Dermis lymphatic vessel endothelial cell (primary cell): ENCODE data around the gene TMEM9. TPM values are rescaled to one million over a fixed set of nuclear protein-coding genes. Genes with fewer than 3 reads are reported as not detected.

ENCODE experiments used
- total RNA-seq: library from RNA; depleted of rRNA; stranded (reverse); fragments of >200 nt; gene quantifications from 2 replicates; pipeline ENCODE4 v1.2.1, GENCODE V29; 2014

TMEM9 gene
- total RNA-seq = 51.9 and 58.8 TPM in 2 replicates

DNA sequence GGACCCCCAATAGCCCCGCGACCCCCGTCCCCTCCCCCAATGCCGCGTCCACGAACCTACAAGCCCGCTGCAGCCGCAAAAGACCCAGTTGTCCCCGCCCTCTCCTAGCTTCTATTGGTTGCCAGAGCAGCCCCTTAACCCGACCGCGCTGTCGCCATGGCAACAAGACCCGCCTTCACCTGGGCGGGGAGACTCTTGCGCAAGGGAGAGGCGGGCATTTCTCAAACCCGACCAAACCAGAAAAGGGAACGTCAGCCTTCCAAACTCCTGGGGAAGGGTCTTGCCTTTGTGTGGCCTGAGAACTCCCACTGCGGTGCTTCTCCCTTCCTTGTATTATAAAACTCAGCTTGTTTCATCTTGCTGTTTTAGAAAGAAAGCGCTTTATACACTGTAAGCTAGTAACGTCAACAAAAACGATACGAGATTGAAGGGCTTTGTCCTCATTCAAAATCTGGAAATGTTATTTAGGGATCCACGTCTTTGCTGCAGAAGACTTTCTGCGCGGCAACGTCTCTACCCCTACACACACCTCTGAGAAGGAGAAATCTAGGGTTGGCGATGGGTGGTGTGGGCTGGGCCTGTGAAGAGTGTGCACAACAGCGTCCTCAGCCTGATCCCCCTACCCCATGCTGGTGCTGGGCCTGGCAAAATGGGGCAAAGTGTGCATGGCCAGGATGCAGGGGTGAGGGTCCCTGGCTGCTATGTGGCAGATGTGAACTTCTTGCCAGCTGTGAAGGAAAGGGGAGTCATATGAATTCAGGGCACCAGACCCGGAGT, at the start of gene TMEM9:
Gene TMEM9, minus strand, starts transcription at position 86 of the 777 bp plus-strand sequence. CDS start 551 bp downstream, outside the sequence.

DNA sequence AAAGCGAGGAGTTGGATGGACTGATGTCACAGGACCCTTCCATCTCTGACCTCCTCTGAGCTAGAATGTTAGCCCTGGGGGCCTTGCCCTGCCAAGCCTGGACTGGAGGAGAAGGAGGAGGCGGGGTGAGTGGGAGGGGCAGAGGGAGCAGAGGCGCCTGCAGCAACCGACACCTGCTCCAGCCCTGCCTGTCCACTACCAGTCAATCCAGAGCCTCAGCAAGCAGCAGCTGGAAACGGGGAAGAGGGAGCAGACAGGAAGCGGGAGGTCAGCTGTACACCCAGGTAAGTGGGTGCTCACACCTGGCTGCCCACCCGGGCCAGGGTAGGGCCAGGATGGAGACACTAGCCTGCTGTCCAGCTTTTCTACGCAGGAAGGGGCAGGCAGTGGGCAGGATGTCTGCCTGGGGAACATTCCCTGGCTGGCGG, 36.4 kb upstream of the TMEM9 start, which contains the start of gene IGFN1:
Gene IGFN1, plus strand, starts transcription at position 201 of the 428 bp plus-strand sequence. CDS start 2,470 bp downstream, outside the sequence.

DNA sequence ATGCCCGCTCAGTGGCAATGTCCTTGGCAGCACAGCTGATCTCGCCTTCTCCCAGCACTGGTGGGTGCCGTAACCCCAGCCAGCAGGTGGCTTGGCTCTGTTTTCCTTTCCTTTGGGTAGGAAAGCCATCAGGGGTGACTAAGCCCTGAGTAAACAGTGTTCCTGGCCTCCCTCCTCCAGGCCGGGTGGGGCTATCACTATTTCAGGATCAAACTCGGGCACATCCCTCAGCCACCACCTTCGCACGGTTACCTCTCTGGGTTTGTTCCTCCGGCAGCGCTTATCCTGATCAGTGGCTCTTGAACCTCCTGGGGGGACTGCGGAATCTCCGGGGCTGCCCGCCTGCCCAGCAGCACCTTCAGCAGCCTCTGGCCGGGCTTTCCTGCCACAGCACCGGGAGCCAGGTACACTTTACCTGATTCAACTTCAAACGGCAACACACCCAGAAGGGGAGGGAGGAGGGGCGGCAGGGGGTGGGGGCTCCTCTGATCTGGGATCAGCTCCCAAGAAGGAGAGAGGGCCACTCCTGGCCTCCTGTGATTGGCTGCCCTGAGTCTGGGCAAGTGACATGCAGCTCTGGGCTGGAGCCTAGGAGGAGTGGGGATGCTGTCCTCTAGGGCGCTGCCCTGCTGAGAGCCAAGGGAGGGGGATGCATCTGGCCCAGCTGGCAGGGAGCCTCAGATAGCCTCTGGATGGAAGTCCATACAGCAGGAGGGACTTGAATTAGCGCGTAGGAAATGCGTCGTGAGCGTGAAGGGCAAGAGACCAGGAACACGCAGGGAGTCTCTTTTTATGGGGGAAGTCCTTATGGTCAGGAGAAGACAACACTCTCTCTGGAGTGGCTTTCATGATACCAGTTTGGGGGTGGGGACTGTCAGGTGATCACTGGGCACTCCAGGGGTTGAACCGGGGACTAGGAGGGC, 27.2 kb downstream of the TMEM9 start, which contains the start of gene ASCL5:
Gene ASCL5, minus strand, starts transcription at position 353 of the 923 bp plus-strand sequence. CDS start 11,812 bp downstream, outside the sequence.

DNA sequence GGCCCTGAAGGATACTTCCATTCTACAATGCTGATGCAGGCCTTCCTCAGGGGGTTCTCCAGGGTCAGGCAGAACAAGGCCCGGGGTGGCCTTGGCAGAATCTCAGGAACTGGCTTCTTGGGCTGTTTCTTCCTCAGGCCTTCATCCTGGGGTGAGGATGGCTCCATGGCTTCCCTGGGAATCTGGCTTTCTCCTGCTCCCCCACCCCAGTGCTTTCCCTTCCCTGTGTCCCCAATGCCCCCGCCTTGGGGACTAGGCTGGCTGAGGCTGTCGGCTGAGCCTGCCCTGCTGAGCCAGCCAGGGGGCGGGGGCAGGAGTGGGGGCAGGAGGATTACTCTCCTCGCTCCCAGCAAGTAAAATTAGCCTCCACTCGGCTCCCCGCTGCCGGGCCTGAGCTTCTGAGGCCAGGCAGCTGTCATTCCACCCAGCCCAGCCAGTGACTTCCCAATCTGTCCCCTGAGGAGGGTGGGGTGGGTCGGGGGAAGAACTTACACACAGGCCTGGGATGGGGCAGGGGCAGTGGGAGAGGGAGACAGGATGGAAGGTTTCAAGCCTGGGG, 42.0 kb downstream of the TMEM9 start, which contains the start of gene CACNA1S:
Gene CACNA1S, minus strand, starts transcription at position 254 of the 559 bp plus-strand sequence. Its CDS starts 87 bp downstream, at position 167.

Other genes starting within 250 kb of the TMEM9 start
- 2.9 and 3.6 TPM in 2 replicates for gene KIF21B, start 130.8 kb downstream of the TMEM9 start, total RNA-seq
- not detected in 2 replicates for gene CACNA1S, start 42.0 kb downstream of the TMEM9 start, total RNA-seq
- not detected in 2 replicates for gene ASCL5, start 27.3 kb downstream of the TMEM9 start, total RNA-seq
- gene IGFN1, start 36.4 kb upstream of the TMEM9 start, total RNA-seq = not detected in 2 replicates
- gene PKP1, start 129.0 kb upstream of the TMEM9 start, total RNA-seq = 0.09 and 0.11 TPM in 2 replicates
- not detected in 2 replicates for gene TNNT2, start 223.2 kb upstream of the TMEM9 start, total RNA-seq
- 0.22 TPM in 1 of 2 replicates, not detected in the other for gene LAD1, start 244.8 kb upstream of the TMEM9 start, total RNA-seq